ENCODE data around the gene POGZ. TPM values are rescaled to one million over a fixed set of nuclear protein-coding genes. Genes with fewer than 3 reads are reported as not detected.
A peak's percentile ranks its signal among the peaks of the same experiment; 100 is the strongest.

POGZ gene, protein sequence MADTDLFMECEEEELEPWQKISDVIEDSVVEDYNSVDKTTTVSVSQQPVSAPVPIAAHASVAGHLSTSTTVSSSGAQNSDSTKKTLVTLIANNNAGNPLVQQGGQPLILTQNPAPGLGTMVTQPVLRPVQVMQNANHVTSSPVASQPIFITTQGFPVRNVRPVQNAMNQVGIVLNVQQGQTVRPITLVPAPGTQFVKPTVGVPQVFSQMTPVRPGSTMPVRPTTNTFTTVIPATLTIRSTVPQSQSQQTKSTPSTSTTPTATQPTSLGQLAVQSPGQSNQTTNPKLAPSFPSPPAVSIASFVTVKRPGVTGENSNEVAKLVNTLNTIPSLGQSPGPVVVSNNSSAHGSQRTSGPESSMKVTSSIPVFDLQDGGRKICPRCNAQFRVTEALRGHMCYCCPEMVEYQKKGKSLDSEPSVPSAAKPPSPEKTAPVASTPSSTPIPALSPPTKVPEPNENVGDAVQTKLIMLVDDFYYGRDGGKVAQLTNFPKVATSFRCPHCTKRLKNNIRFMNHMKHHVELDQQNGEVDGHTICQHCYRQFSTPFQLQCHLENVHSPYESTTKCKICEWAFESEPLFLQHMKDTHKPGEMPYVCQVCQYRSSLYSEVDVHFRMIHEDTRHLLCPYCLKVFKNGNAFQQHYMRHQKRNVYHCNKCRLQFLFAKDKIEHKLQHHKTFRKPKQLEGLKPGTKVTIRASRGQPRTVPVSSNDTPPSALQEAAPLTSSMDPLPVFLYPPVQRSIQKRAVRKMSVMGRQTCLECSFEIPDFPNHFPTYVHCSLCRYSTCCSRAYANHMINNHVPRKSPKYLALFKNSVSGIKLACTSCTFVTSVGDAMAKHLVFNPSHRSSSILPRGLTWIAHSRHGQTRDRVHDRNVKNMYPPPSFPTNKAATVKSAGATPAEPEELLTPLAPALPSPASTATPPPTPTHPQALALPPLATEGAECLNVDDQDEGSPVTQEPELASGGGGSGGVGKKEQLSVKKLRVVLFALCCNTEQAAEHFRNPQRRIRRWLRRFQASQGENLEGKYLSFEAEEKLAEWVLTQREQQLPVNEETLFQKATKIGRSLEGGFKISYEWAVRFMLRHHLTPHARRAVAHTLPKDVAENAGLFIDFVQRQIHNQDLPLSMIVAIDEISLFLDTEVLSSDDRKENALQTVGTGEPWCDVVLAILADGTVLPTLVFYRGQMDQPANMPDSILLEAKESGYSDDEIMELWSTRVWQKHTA (N-terminal part only)
- total RNA-seq (2012; rRNA removed) = 15.0 and 20.8 TPM in 2 replicates
- 27.4 and 33.5 TPM in 2 replicates for polyA plus RNA-seq (2012; rRNA removed)
- 7.6 and 11.1 TPM in 2 replicates for polyA plus RNA-seq (2012; cell fraction: cytosol; rRNA removed)
- 108 and 190 TPM in 2 replicates for polyA plus RNA-seq (2012; cell fraction: nucleus; rRNA removed; ENCODE audit: low replicate concordance)
- Bru-seq, nascent RNA = percentile 92 among the genes with signal in this experiment
- BruChase-seq, experiment 1, labeled RNA remaining after a 6-hour chase = percentile 97 among the genes with signal in this experiment
- BruChase-seq, experiment 2, labeled RNA remaining after a 2-hour chase = percentile 95 among the genes with signal in this experiment
- long read RNA-seq, partial matches to known transcripts = 3 of 10 reads
- long read RNA-seq, other reads (novel, unspliced or antisense) = 7 of 10 reads

- intact Hi-C loops (cut with micrococcal nuclease) = loop anchor here (1.0 to 5.0 kb wide), 3 partner anchors 14 to 278 kb away; partner anchors contain the start of gene TUFT1
- peak within 1 kb of the TSS; percentile 96 for H2BK5ac ChIP-seq (ENCODE audit: low read depth, low read length, poor library complexity, severe bottlenecking)
- H3K27me3 ChIP-seq (ENCODE audit: control insufficient read depth, insufficient read depth, low read length) = peaks cover 8% of the 10 kb centered on the region
- H4K8ac ChIP-seq (ENCODE audit: low read depth in 2 of 2, low read length in 2 of 2) = peak within 1 kb of the TSS; percentile 96 to 99
- BruUV-seq (replicated peaks) = no TSS peak
- ChIA-PET CTCF (interaction anchor here (1.1 kb wide), 1 partner anchor 275 kb away, joined by 3 read pairs; no protein-coding TSS in a partner anchor), POLR2A (ENCODE audit: unreplicated experiment) (interaction anchor here (0.6 to 1.0 kb wide), 3 partner anchors 11 to 29 kb away, joined by 4 to 10 read pairs (median 4); no protein-coding TSS in a partner anchor)
- H3K9me1 ChIP-seq (ENCODE audit: insufficient read depth, low read length) = peaks cover 8% of the 10 kb centered on the region; the same call in 1 of the 2 replicates
- H3K36me3 ChIP-seq (ENCODE audit: control insufficient read depth, insufficient read depth, low read length) = peaks cover 1% of the 10 kb centered on the region; the same call in 1 of the 2 replicates
- H2BK20ac ChIP-seq (ENCODE audit: low read depth, low read length) = peak within 1 kb of the TSS; percentile 65; the same call in 1 of the 2 replicates
- peak within 1 kb of the TSS; percentile 100 for H4K5ac ChIP-seq (ENCODE audit: low read depth, low read length)
- H3K9ac ChIP-seq (ENCODE audit: low read depth, low read length) = peak within 1 kb of the TSS; percentile 99
- TF ChIP-seq ELK1 (IDR thresholded peaks at IDR 0.05; ENCODE audit: borderline replicate concordance, low read depth, low read length) (peak; percentile 52; the same call in 1 of the 2 replicates), CEBPB (IDR thresholded peaks at IDR 0.05; ENCODE audit: low read depth, low read length) (no peak), SMC3 (IDR thresholded peaks at IDR 0.05; ENCODE audit: low read depth, low read length) (0 out of 2 replicates have a peak, but pooled peaks have one; percentile 3), POLR2A (IDR thresholded peaks at IDR 0.05; ENCODE audit: low read depth, low read length) (peak; percentile 64; the same call in 1 of the 2 replicates), MAZ (IDR thresholded peaks at IDR 0.05; ENCODE audit: borderline replicate concordance, low read depth, low read length) (peak; percentile 88)
- peak within 1 kb of the TSS; percentile 87 for H4K91ac ChIP-seq (ENCODE audit: insufficient read depth, low read depth, low read length)
- H3K4me1 ChIP-seq (ENCODE audit: control insufficient read depth, insufficient read depth, low read length) = peaks cover 5% of the 10 kb centered on the region
- peak; percentile 84 for ATAC-seq (ENCODE audit: low read depth)
- H3K14ac ChIP-seq (replicated peaks; ENCODE audit: low read depth, low read length) = peak within 1 kb of the TSS; percentile 97
- peak; percentile 98 for DNase-seq
- peaks cover 7 to 18% of the 10 kb centered on the region in 2 experiments; a peak in 2 of 4 replicates for H3K79me1 ChIP-seq (ENCODE audit: low read depth in 1 of 2, low read length in 2 of 2)
- peak within 1 kb of the TSS; percentile 17; the same call in 2 of the 3 replicates for H2BK15ac ChIP-seq (ENCODE audit: low read depth, low read length)
- peak within 1 kb of the TSS; percentile 91 for H2AK5ac ChIP-seq (ENCODE audit: low read depth, low read length)
- H3K23ac ChIP-seq (ENCODE audit: low read depth, low read length) = peak within 1 kb of the TSS; percentile 95
- H2AFZ ChIP-seq (replicated peaks; ENCODE audit: low read length, poor library complexity) = peak within 1 kb of the TSS; percentile 88
- peaks cover 13% of the 10 kb centered on the region for H4K20me1 ChIP-seq (ENCODE audit: insufficient read depth, low read length)
- dilution Hi-C loops (cut with HindIII; ENCODE audit: low sequenced_read_pairs, unreplicated experiment) = no loop called here
- 80% methylated on average over 1 of the region's 30 CpGs; no CpG with 5 or more reads in 1 of the 2 experiments for WGBS, 2 experiments (ENCODE audit: extremely low coverage in 2 of 2, insufficient read length in 1 of 2)
- in situ Hi-C loops (cut with MboI; ENCODE audit: low sequenced_read_pairs) = no loop called here
- H3K4ac ChIP-seq (ENCODE audit: low read depth, low read length) = peak within 1 kb of the TSS; percentile 95
- H3K9me3 ChIP-seq (ENCODE audit: control insufficient read depth, insufficient read depth, low read length) = no peaks in the 10 kb centered on the region
- peak within 1 kb of the TSS; percentile 94 for H3K18ac ChIP-seq (ENCODE audit: low read depth, low read length)
- H2AK9ac ChIP-seq (replicated peaks; ENCODE audit: low read depth, low read length, poor library complexity) = peak within 1 kb of the TSS; percentile 91
- peak within 1 kb of the TSS; percentile 95 for H3K4me3 ChIP-seq (ENCODE audit: insufficient read depth, low read depth, low read length)
- H3K4me2 ChIP-seq (ENCODE audit: low read depth, low read length) = peak within 1 kb of the TSS; percentile 92
- H3K56ac ChIP-seq (ENCODE audit: extremely low read depth, insufficient read depth, low read length) = peak within 1 kb of the TSS; percentile 91
- H2BK120ac ChIP-seq (ENCODE audit: low read depth, low read length) = peak within 1 kb of the TSS; percentile 57; the same call in 1 of the 2 replicates
- H3K27ac ChIP-seq (ENCODE audit: insufficient read depth, low read length) = peak within 1 kb of the TSS; percentile 100
These were observed at the start of gene POGZ for GRCh38 chr1:151459331-151460046. Gene POGZ (minus strand): TSS chr1:151459494. CDS start chr1:151442204, 17,290 bp downstream.

Data from IMR-90 (cell line).